Activated naive CD4-positive, alpha-beta T cell (primary cell): ENCODE data around the gene REST.
A peak's percentile ranks its signal among the peaks of the same experiment; 100 is the strongest.

Experiments
- DNase-seq, 4 experiments: peaks; one replicate each; lab custom pipeline; 2025; lab: John Stamatoyannopoulos, UW

The REST gene

DNA sequence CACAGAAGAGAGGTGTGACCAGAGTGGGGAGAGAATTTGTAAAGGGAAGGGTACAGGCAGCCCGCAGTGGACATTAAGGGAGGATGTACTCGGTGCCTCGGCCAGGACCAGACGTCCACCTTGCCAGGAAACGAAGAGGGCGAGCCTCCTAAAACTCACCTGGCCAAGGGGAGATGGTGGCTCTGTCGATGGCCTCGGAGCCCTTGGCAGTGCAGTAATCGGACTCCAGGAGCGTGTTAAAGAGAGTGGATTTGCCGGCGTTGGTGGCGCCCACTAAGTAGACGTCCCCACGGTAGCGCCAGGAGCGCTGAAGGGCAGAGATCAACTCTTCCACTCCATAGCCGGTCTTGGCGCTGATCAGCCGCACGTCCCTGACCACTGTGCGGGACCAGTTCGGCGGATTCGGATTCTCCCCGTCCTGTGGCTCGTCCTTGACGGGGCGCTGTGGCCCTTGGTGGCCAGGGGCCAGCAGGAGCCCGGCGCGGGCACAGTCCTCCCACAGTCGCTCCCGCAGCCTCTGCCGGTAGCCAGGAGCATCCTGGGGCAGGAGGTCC, 68.7 kb downstream of the REST start:
- no peak for DNase-seq

DNA sequence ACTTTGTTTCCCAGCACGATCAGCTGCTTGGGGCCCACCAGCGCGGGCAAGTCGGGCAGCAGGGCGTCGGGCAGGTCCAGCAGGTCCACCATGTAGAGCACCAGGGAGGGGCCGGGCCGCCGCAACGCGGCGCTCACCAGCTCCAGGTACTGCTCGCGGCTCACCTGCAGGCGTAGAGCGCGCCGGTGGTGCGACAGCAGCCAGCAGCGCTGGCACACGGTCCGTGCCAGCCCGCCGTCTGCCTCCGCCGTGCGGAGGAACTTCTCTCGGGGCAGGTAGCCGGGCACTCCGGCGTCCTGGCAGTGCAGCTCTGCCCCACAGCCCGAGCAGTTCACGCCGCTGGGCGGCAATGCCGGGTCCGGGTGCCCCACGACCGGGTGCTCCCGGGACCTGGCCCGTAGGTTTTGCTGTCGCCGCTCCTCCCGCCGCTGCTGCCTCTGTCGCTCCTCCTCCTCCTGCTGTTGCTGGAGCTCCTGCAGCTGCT, 69.2 kb downstream of the REST start:
- DNase-seq, result peak; percentile 22 to 49 (median 41)

- DNase-seq, result peak; percentile 88 to 94 (median 93)
Observed at GRCh38 chr4:56977321-56978012, 69.8 kb downstream of the REST start, which contains the start of gene NOA1. TSS of gene NOA1 (minus strand) at chr4:56977606. CDS start at chr4:56977585, 21 bp downstream.

GRCh38 chr4:56978750-56979303, 71.1 kb downstream of the REST start, which contains the start of gene POLR2B:
TSS of gene POLR2B (plus strand) at chr4:56978896. CDS start at chr4:56978986, 90 bp downstream.
- DNase-seq, result peak; percentile 57 to 67 (median 60)

GRCh38 chr4:56979421-56980072, 71.8 kb downstream of the REST start:
- DNase-seq, result peak in 1 of 4 experiments; percentile 5

DNA sequence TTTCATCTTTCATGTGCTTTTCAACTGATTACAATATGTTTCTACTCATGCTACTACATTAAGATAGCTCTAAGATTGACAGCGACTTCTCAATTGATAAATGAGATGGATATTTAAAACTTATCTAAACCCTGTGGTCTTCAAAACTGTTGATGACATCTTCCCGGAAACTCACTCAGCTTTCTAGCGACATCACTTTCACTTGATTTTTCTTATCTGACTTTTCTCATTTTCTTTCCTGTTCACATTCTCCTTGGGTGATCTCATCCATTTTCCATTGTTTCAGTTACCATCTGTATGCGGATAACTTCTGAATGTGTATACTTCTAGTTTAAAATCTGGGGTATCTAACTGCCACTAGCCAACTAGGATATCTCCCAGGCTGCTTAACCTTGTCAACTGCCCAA, 74.1 kb downstream of the REST start:
- DNase-seq, result no peak

- no peak for DNase-seq
Observed at GRCh38 chr4:56986192-56986591, 78.5 kb downstream of the REST start.

- DNase-seq, result no peak
Observed at GRCh38 chr4:56986952-56987351, 79.3 kb downstream of the REST start.

DNA sequence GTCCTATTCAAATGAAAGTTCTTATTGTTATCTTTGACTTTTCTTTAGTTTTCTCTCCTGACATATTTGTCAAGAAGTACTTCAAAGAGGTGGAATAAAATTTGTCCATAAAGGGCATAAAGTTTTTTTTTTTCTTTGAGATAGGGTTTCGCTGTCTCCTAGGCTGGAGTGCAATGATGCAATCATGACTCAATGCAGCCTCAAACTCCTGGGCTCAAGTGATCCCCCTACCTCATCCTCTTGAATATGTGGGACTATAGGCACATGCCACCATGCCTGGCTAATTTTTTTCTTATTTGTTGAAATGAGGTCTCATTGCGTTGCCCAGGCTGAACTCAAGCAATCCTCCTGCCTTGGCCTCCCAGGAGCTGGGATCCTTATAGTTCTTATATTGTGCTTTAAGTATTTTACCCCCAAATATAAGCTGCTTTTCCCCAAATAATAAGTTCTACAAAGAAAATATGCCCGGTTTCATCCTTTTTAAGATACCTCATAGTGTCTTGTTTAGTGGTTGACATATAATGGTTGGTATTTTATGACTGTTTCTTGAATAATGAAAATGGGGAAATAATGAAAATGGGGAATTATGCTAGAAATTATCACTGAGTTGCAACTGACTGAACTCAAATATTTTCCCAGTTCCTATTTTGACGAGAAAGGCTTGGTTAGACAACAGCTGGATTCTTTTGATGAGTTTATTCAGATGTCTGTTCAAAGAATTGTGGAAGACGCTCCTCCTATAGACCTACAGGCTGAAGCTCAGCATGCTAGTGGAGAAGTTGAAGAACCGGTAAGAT, 82.6 kb downstream of the REST start:
- no peak for DNase-seq

DNA sequence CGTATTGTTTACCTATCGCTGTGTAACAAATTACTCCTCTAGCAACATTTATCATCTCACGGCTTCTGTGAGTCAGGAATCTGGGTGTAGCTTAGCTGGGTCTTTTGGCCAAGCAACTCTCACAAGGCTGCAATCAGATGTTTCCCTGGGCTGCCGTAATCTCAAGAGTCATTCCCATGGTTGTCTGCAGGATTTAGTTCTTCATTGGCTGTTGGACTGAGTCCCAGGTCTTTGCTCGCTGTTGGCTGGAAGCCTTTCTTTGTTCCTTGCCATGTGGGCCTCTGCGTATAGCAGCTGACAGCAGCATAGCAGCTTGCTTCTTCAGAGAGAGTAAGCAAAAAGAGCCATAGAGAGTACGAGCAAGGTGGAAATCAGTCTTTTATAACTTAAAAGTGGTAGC, 87.8 kb downstream of the REST start:
- DNase-seq, result no peak

DNA sequence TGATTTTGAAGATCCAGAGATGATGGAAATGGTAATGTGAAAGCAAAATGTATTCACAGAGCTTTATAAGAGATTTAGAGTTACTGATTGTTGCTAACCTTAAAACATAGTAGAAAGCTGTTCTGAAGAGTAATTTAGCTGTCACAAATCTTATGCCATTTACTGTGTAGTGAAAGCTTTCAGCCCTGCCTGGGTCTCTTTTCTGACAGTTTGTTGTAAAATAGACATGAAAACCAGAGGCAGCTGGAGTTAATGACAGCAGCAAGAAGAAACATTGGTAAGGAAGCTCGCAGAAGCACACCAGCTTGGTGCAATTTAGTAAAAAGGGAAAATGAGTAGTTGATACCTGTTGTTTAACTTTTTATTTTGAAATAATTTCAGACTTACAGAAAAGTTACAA, 92.1 kb downstream of the REST start:
- DNase-seq, result no peak

- no peak for DNase-seq
Observed at GRCh38 chr4:57013543-57014120, 105.9 kb downstream of the REST start.
